Activated B cell treated with CpG ODN at 0.5 μM for 24 hours (primary cell): ENCODE data around the gene MPLKIP. TPM values are rescaled to one million over a fixed set of nuclear protein-coding genes. Genes with fewer than 3 reads are reported as not detected.

Experiments
- ATAC-seq: fragments of 200-7000 bp; cut with Tn5 transposase; one replicate; pipeline ENCODE4 v1.10.0; 2021; ENCODE audit warnings: low read depth, mild to moderate bottlenecking, moderate library complexity
- CTCF ChIA-PET: fragments of 350-600 bp; sonication (Branson Sonifier 250); formaldehyde crosslinking; loops from one replicate; lab custom pipeline; 2021; ENCODE audit warnings: antibody characterized with exemption; lab: Charles Lee
- POLR2A ChIA-PET: fragments of 350-600 bp; sonication (Branson Sonifier 250); formaldehyde crosslinking; loops from one replicate; lab custom pipeline; 2021; ENCODE audit warnings: antibody characterized with exemption; lab: Charles Lee
- DNase-seq: peaks from one replicate; pipeline ENCODE4 v3.0.0; 2022
- H3K27ac Mint-ChIP-seq: one replicate; pipeline ENCODE4 v1.8.0; 2020; ENCODE audit warnings: mixed read lengths
- H3K27me3 Mint-ChIP-seq: one replicate; pipeline ENCODE4 v1.8.0; 2021; ENCODE audit warnings: mixed read lengths
- H3K36me3 Mint-ChIP-seq: one replicate; pipeline ENCODE4 v1.8.0; 2021; ENCODE audit warnings: low read depth, mixed read lengths
- H3K4me1 Mint-ChIP-seq: one replicate; pipeline ENCODE4 v1.8.0; 2021; ENCODE audit warnings: mixed read lengths
- H3K4me3 Mint-ChIP-seq: one replicate; pipeline ENCODE4 v1.8.0; 2020; ENCODE audit warnings: mild to moderate bottlenecking, mixed read lengths
- H3K9me3 Mint-ChIP-seq: one replicate; pipeline ENCODE4 v1.8.0; 2020; ENCODE audit warnings: mixed read lengths
- CTCF ChIP-seq: fragments of 200-600 bp; IDR thresholded peaks from one replicate; pipeline ENCODE4 v1.8.0; 2022; ENCODE audit warnings: antibody characterized with exemption, mild to moderate bottlenecking
- intact Hi-C: fragments of 100-400 bp; cut with micrococcal nuclease; formaldehyde crosslinking; loops from one replicate; pipeline ENCODE4 v1.15.1; 2024
- total RNA-seq: library from RNA; stranded (reverse); gene quantifications from 2 replicates; pipeline ENCODE4 v1.2.3, GENCODE V29; 2022

The MPLKIP gene
- total RNA-seq, 1 donor from 2014 or later, result 29.9 TPM

GRCh38 chr7:40095230-40095629, 39.2 kb downstream of the MPLKIP start:
- ChIA-PET POLR2A (interaction anchor here (0.7 kb wide), 1 partner anchor 20 kb away, joined by 10 read pairs; no protein-coding TSS in a partner anchor), CTCF (interaction anchor here (1.2 kb wide), 1 partner anchor 199 kb away, joined by 5 read pairs; no protein-coding TSS in a partner anchor)
- Mint-ChIP-seq H3K4me3 (no peak overlapping the region), H3K36me3 (peaks cover 56% of the 10 kb centered on the region), H3K9me3 (no peaks in the 10 kb centered on the region), H3K27me3 (no peaks in the 10 kb centered on the region), H3K4me1 (no peaks in the 10 kb centered on the region), H3K27ac (no peak overlapping the region)
- intact Hi-C loops, result no loop called here
- DNase-seq (no peak), ATAC-seq (no peak)
- no peak for TF ChIP-seq CTCF

GRCh38 chr7:40093631-40094350, 40.6 kb downstream of the MPLKIP start:
- intact Hi-C loops, result no loop called here
- no peak for DNase-seq
- H3K27ac Mint-ChIP-seq, result peak overlapping the region; percentile 38
- ChIA-PET POLR2A (no interaction called here), CTCF (interaction anchor here (1.0 to 1.1 kb wide), 2 partner anchors 41 to 198 kb away, joined by 3 to 4 read pairs; partner anchors contain the start of genes MPLKIP and SUGCT)
- peaks cover 68% of the 10 kb centered on the region for H3K36me3 Mint-ChIP-seq
- H3K4me3 Mint-ChIP-seq, result no peak overlapping the region
- no peaks in the 10 kb centered on the region for H3K27me3 Mint-ChIP-seq
- no peaks in the 10 kb centered on the region for H3K9me3 Mint-ChIP-seq
- no peak for ATAC-seq
- H3K4me1 Mint-ChIP-seq, result no peaks in the 10 kb centered on the region
- no peak for TF ChIP-seq CTCF

- ChIA-PET CTCF (interaction anchor here (0.7 kb wide), 1 partner anchor 196 kb away, joined by 3 read pairs; no protein-coding TSS in a partner anchor), POLR2A (no interaction called here)
- ATAC-seq (no peak), DNase-seq (no peak)
- H3K9me3 Mint-ChIP-seq, result no peaks in the 10 kb centered on the region
- no peak overlapping the region for H3K27ac Mint-ChIP-seq
- H3K27me3 Mint-ChIP-seq, result no peaks in the 10 kb centered on the region
- no peak for TF ChIP-seq CTCF
- H3K4me3 Mint-ChIP-seq, result no peak overlapping the region
- no peaks in the 10 kb centered on the region for H3K4me1 Mint-ChIP-seq
- peaks cover 75% of the 10 kb centered on the region for H3K36me3 Mint-ChIP-seq
- intact Hi-C loops, result no loop called here
Measured at GRCh38 chr7:40092182-40092581, 42.2 kb downstream of the MPLKIP start.

GRCh38 chr7:40077849-40078248, 56.6 kb downstream of the MPLKIP start:
- POLR2A ChIA-PET, result no interaction called here

More at GRCh38 chr7:40077849-40078248, 56.6 kb downstream of the MPLKIP start:
- intact Hi-C loops, result no loop called here
- Mint-ChIP-seq H3K9me3 (no peaks in the 10 kb centered on the region), H3K27me3 (no peaks in the 10 kb centered on the region), H3K4me3 (no peak overlapping the region), H3K27ac (no peak overlapping the region), H3K4me1 (no peaks in the 10 kb centered on the region), H3K36me3 (peaks cover 13% of the 10 kb centered on the region)
- TF ChIP-seq CTCF, result no peak
- DNase-seq (no peak), ATAC-seq (no peak)
- CTCF ChIA-PET, result no interaction called here

Other genes with a start within 250 kb of the MPLKIP start
- gene CDK13, start 184.4 kb downstream of the MPLKIP start, total RNA-seq, result 70.9 and 83.6 TPM in 2 replicates
- 0.61 and 1.3 TPM in 2 replicates for gene SUGCT, start 383 bp upstream of the MPLKIP start, total RNA-seq